ENCODE measurements around the gene DENND1C. TPM values are rescaled to one million over a fixed set of nuclear protein-coding genes. Genes with fewer than 3 reads are reported as not detected.
"Not testable (repeated sequence)": the region's sequence is repeated elsewhere in the genome, so short reads cannot be mapped to it uniquely, and the experiment has no call there.

DENND1C gene
- total RNA-seq, 1 experiment from 2014 or later = 1.1 TPM

DNA sequence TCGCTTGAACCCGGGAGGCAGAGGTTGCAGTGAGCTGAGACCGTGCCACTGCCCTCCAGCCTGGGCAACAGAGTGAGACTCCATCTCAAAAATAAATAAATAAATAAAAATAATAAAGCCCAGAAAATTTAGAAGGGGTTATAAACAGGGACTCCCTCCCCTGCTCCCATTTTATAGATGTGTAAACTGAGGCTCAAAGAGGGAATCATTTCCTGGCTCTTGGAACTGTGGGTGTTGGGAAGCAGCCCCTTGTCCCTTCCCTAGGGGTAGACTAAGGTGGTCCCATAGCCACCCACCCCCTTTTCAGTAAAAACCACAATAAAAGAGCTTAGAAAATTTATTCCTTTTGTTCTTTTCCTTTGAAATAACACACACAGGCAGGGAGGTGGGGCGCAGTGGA, 41.8 kb downstream of the DENND1C start:
- Histone ChIP-seq H3K36me3 (replicated peaks; ENCODE audit: control insufficient read depth, insufficient read depth, low read length) (no peaks in the 10 kb centered on the region), H3K4me3 (ENCODE audit: insufficient read depth, low read depth, low read length) (no peak overlapping the region), H3K27me3 (ENCODE audit: control insufficient read depth, insufficient read depth, low read length) (no peaks in the 10 kb centered on the region; the same call in 1 of the 2 replicates)
- no peak for DNase-seq

DNA sequence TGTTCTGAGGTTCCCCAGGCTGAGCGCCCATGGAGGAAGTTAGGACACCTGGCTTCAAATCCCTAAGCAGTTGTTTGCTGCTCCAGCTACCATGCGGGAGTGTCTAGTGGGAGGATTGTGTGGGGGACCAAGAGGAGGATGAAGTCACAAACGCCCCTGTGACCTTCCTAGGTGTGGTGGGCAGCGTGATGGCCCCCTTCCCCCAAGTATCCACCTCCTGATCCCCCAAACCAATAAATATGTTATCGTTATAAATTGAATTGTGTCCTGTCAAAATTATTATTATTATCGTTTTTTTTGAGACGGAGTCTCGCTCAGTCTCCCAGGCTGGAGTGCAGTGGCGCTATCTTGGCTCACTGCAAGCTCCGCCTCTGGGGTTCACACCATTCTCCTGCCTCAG, 47.9 kb downstream of the DENND1C start, which contains the start of gene SLC25A41:
SLC25A41 (minus strand) TSS at position 101 of the 400 bp plus-strand sequence; CDS start at position 31, 70 bp downstream.
- no peaks in the 10 kb centered on the region for H3K36me3 ChIP-seq (replicated peaks; ENCODE audit: control insufficient read depth, insufficient read depth, low read length)
- H3K27me3 ChIP-seq (ENCODE audit: control insufficient read depth, insufficient read depth, low read length) = peaks cover 8% of the 10 kb centered on the region; the same call in 1 of the 2 replicates
- H3K4me3 ChIP-seq (ENCODE audit: insufficient read depth, low read depth, low read length) = no peak within 1 kb of the TSS
- DNase-seq = no peak

DNA sequence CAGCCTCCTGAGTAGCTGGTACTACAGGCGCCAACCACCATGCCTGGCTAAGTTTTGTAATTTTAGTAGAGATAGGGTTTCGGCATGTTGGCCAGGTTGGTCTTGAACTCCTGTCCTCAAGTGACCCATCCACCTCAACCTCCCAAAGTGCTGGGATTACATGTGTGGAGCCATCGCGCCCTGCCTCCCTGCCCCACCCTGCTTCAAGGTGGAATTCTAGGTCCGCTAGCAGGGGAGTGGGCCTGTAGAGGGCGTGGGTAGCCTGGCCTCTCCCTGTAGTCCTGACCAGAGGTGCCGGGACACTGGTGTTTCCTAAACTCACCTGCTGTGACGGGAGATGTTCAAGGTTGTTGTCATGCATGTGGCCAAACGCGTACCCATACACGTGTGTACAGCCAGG, 48.4 kb downstream of the DENND1C start:
- Histone ChIP-seq H3K27me3 (ENCODE audit: control insufficient read depth, insufficient read depth, low read length) (peaks cover 8% of the 10 kb centered on the region; the same call in 1 of the 2 replicates), H3K4me3 (ENCODE audit: insufficient read depth, low read depth, low read length) (no peak overlapping the region), H3K36me3 (replicated peaks; ENCODE audit: control insufficient read depth, insufficient read depth, low read length) (no peaks in the 10 kb centered on the region)
- no peak for DNase-seq

DNA sequence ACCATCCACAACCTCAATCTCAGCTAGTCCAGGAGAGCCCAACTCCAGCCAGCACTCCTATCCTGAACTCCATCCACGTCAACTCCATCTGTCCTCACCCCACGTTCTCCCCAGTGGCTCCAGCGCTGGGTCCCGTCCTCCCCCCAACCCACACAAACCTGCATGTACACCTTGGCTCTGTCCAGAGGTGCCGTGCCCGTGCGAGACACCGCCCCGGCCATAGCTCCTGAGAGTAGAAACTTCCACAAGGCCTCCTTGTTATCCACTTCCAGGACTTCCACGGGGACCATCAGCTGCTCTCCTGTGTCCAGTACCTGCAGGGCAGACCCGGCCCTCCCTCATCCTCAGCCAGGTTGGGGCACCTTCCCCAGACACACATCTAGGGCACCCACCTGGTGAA, 49.7 kb downstream of the DENND1C start:
- H3K27me3 ChIP-seq (ENCODE audit: control insufficient read depth, insufficient read depth, low read length) = peaks cover 8% of the 10 kb centered on the region; the same call in 1 of the 2 replicates
- H3K4me3 ChIP-seq (ENCODE audit: insufficient read depth, low read depth, low read length) = no peak overlapping the region
- DNase-seq = no peak
- no peaks in the 10 kb centered on the region for H3K36me3 ChIP-seq (replicated peaks; ENCODE audit: control insufficient read depth, insufficient read depth, low read length)

- Histone ChIP-seq H3K4me3 (ENCODE audit: insufficient read depth, low read depth, low read length) (no peak overlapping the region; the same call in 1 of the 2 replicates), H3K36me3 (replicated peaks; ENCODE audit: control insufficient read depth, insufficient read depth, low read length) (no peaks in the 10 kb centered on the region), H3K27me3 (ENCODE audit: control insufficient read depth, insufficient read depth, low read length) (peaks cover 8% of the 10 kb centered on the region; the same call in 1 of the 2 replicates)
- peak; percentile 56 for DNase-seq
Measured at GRCh38 chr19:6429419-6430221, 52.0 kb downstream of the DENND1C start.

DNA sequence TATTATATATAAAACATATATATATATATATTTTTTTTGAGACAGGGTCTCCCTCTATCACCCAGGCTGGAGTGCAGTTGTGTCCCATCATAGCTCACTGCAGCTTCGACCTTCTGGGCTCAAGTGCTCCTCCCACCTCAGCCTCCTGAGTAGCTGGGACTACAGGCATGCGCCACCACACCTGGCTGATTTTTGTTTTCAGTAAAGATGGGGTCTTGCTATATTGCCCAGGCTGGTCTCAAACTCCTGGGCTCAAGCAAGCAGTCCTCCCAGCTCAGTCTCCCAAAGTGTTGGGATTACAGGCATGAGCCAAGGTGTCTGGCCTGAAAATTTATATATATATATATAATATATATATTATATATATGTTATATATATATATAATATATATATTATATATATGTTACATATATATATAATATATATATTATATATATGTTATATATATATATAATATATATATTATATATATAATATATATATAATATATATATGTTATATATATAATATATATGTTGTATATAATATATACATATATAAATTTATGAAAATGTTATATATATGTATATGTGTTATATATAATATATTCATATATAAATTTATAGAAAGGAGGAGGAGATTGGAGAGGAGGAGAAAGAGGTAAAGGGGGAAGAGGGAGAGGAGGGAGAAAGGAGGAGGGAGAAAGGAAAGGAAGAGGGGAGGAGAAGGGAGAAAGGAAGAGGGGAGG, 52.7 kb downstream of the DENND1C start:
- not testable (repeated sequence) for DNase-seq; H3K36me3 ChIP-seq (replicated peaks; ENCODE audit: control insufficient read depth, insufficient read depth, low read length); H3K27me3 ChIP-seq (ENCODE audit: control insufficient read depth, insufficient read depth, low read length); H3K4me3 ChIP-seq (ENCODE audit: insufficient read depth, low read depth, low read length)

GRCh38 chr19:6427131-6427530, 54.5 kb downstream of the DENND1C start:
- Histone ChIP-seq H3K36me3 (replicated peaks; ENCODE audit: control insufficient read depth, insufficient read depth, low read length) (peaks cover 3% of the 10 kb centered on the region), H3K4me3 (ENCODE audit: insufficient read depth, low read depth, low read length) (no peak overlapping the region), H3K27me3 (ENCODE audit: control insufficient read depth, insufficient read depth, low read length) (peaks cover 8% of the 10 kb centered on the region; the same call in 1 of the 2 replicates)
- no peak for DNase-seq

- peaks cover 8% of the 10 kb centered on the region; the same call in 1 of the 2 replicates for H3K27me3 ChIP-seq (ENCODE audit: control insufficient read depth, insufficient read depth, low read length)
- DNase-seq = peak; percentile 26
- H3K36me3 ChIP-seq (replicated peaks; ENCODE audit: control insufficient read depth, insufficient read depth, low read length) = peaks cover 12% of the 10 kb centered on the region
- H3K4me3 ChIP-seq (ENCODE audit: insufficient read depth, low read depth, low read length) = no peak overlapping the region; the same call in 1 of the 2 replicates
Measured at GRCh38 chr19:6425732-6426620, 55.6 kb downstream of the DENND1C start.

DNA sequence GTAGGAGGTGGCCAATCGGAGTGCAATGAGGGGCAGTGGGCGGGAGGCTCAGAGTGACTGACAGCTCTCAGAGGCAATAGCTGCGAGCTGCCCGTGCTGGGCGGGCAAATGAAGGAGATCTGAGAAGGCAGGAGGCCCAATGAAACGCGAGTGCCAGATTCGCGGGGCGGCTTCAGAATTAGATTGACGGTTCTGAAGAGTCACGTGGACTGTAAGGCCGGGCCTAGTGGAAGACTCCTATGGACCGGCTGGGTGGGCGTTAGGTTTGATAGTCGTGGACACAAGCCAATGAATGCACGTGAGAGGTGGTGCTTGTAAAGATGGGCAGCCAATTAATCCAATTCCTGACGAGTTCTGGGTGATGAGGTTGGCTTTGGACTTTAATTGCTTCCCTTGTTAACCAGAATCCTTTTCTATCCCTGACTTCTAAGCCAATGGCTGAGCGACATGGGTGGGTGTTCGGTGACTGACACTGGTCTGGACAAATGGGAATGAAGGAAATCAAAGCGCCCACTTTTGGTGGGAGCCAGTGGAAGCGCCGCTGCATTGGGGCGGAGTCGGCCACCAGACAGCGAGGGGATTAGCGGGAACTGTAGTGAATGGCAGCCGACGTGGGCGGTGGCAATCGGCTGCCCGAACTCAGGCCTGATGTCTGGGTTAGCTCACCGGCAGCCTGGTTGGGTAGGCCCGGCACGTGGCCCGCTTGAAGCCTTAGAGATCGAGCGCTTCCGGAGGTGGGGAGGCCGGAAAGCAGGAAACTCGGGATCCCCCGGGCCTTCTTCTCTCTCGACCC, 56.5 kb downstream of the DENND1C start:
- no peak overlapping the region; the same call in 1 of the 2 replicates for H3K4me3 ChIP-seq (ENCODE audit: insufficient read depth, low read depth, low read length)
- peak; percentile 92 for DNase-seq
- peaks cover 19% of the 10 kb centered on the region for H3K36me3 ChIP-seq (replicated peaks; ENCODE audit: control insufficient read depth, insufficient read depth, low read length)
- peaks cover 7% of the 10 kb centered on the region; the same call in 1 of the 2 replicates for H3K27me3 ChIP-seq (ENCODE audit: control insufficient read depth, insufficient read depth, low read length)

- Histone ChIP-seq H3K36me3 (replicated peaks; ENCODE audit: control insufficient read depth, insufficient read depth, low read length) (peaks cover 26% of the 10 kb centered on the region), H3K27me3 (ENCODE audit: control insufficient read depth, insufficient read depth, low read length) (no peaks in the 10 kb centered on the region; the same call in 1 of the 2 replicates), H3K4me3 (ENCODE audit: insufficient read depth, low read depth, low read length) (peak within 1 kb of the TSS; percentile 92)
- peak; percentile 99 for DNase-seq
Measured at GRCh38 chr19:6424195-6424938, 57.2 kb downstream of the DENND1C start, which contains the start of gene KHSRP. KHSRP (minus strand) TSS chr19:6424811; CDS start chr19:6424701, 110 bp downstream.

DNA sequence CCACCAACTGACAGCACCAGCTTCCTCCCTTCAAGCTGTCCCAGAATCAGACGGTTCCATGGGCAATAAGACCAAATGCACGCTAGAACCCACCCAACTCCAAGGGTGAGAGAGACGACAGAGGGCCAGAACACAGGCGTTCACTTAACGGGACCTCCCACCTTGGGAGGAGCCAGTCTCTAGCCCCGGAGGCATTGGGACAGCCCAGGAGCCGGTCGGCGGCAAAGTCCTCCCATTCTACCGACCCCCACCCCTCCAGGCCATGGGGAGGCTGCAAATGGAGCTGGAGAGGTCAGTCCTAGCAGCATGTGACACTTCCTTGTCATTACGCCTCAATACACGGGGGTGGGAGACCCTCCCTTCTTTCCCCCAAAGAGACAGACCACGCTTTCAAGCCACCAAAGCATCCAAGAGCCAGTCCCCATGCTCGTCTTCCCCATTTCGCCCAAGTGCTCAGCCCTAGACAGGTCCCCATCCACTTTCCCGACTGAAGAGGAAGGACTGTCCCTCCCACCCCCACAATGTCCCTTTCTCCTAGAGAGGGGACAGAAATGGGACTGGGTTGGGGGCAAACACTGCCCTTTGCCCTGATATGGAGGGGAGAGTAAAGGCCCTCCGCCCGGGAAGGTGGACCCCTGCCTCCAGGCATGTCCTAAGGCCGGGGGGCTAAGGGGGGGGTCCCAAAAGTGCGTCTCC, 57.9 kb downstream of the DENND1C start:
- no peaks in the 10 kb centered on the region for H3K27me3 ChIP-seq (ENCODE audit: control insufficient read depth, insufficient read depth, low read length)
- H3K36me3 ChIP-seq (replicated peaks; ENCODE audit: control insufficient read depth, insufficient read depth, low read length) = peaks cover 32% of the 10 kb centered on the region
- H3K4me3 ChIP-seq (ENCODE audit: insufficient read depth, low read depth, low read length) = peak overlapping the region; percentile 92
- DNase-seq = peak; percentile 83
